Fibroblast of mammary gland (primary cell): ENCODE results near the gene OBSCN.

Experiments
- DNase-seq: peaks from one replicate; pipeline ENCODE4 v3.0.0-alpha.2; 2010; ENCODE audit warnings: low read depth
- H3K4me3 ChIP-seq: 2 replicates; pipeline ENCODE4 v1.5.1; 2011; ENCODE audit warnings: low read depth, mild to moderate bottlenecking, low read length, moderate library complexity; ENCODE audit not compliant: control insufficient read depth
- CTCF ChIP-seq: conservative IDR thresholded peaks from 2 replicates; pipeline ENCODE4 v1.5.1; 2011; ENCODE audit warnings: low read depth, low read length, inconsistent platforms; ENCODE audit not compliant: control insufficient read depth, insufficient read depth

OBSCN gene

GRCh38 chr1:228314658-228315483 lies 107.0 kb downstream of the OBSCN start:
- no peak for DNase-seq
- TF ChIP-seq CTCF: no peak
- H3K4me3 ChIP-seq: no peak overlapping the region

- DNase-seq: no peak
- no peak for TF ChIP-seq CTCF
- no peak overlapping the region for H3K4me3 ChIP-seq
Measured at GRCh38 chr1:228315484-228315944, 107.7 kb downstream of the OBSCN start.

DNA sequence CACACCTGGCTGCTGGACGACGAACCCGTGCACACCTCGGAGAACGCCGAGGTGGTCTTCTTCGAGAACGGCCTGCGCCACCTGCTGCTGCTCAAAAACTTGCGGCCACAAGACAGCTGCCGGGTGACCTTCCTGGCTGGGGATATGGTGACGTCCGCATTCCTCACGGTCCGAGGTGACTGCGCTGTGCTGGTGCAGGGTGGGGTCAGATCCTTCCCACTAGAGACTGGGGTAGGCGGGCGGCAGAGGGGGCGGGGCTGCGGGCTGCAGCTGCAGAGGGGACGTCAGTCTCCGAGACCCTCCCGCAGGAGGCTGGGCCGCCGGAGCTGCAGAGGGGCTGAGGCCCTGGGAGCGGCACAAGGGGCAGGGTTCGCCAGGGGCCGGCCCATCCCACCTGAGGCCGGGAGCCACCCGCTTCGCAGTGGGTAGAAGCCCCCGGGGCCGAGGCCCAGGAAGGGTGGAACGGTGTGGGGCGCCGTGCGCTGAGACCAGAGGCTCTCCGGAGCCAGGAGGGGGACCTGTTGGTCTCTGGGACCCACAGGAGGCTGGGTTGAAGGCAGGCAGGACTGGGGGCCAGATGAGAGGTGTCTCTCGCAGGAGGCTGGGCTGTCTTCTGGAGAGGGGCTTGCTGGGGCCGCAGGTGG lies 108.2 kb downstream of the OBSCN start:
- H3K4me3 ChIP-seq: no peak overlapping the region
- DNase-seq: no peak
- TF ChIP-seq CTCF: no peak

DNA sequence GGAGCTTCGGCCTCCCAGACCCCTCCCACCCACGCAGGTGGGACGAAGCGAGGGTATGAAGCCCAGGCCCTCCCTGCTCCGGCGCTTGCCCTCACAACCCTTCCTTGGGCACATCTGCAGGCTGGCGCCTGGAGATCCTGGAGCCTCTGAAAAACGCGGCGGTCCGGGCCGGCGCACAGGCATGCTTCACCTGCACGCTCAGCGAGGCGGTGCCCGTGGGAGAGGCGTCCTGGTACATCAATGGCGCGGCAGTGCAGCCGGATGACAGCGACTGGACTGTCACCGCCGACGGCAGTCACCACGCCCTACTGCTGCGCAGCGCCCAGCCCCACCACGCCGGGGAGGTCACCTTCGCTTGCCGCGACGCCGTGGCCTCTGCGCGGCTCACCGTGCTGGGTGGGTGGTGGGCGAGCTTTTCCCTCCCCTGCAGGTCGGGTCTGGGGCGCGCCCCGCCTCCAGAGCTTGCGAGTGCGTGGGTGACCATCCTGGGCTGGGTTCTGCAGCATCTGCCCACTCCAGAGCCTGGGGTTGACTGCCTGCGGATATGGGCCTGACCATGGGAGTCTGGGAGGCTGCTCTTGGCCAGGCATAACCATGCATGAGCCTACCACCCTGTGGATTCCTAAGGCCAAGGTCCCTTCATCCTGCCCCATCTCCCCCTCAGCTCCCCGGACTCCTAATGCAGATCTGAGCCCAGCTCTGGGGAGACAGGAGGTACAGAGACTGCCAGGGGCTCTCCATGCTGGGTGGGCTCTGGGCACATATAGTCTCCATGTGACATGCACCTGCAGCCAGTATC lies 108.9 kb downstream of the OBSCN start:
- DNase-seq: no peak
- no peak for TF ChIP-seq CTCF
- H3K4me3 ChIP-seq: no peak overlapping the region

DNA sequence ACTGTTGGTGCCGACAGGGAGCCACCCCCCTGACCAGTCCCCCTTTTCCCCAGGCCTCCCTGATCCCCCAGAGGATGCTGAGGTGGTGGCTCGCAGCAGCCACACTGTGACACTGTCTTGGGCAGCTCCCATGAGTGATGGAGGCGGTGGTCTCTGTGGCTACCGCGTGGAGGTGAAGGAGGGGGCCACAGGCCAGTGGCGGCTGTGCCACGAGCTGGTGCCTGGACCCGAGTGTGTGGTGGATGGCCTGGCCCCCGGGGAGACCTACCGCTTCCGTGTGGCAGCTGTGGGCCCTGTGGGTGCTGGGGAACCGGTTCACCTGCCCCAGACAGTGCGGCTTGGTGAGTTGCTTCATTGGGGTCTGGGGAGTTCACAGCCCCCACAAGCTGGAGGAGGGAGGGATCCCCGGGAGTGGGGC lies 109.6 kb downstream of the OBSCN start:
- H3K4me3 ChIP-seq: no peak overlapping the region
- no peak for DNase-seq
- TF ChIP-seq CTCF: no peak

- no peak for DNase-seq
- no peak for TF ChIP-seq CTCF
- H3K4me3 ChIP-seq: no peak overlapping the region
Measured at GRCh38 chr1:228317891-228318810, 110.3 kb downstream of the OBSCN start.
